RWPE2 (cell line): ENCODE results near the gene SIPA1L3.

Experiments
- ATAC-seq: fragments of 200-7000 bp; cut with Tn5 transposase; 3 replicates; pipeline ENCODE4 v1.9.1; 2021; ENCODE audit warnings: low read depth
- DNase-seq: peaks from one replicate; pipeline ENCODE4 v3.0.0-alpha.2; 2020; ENCODE audit warnings: low spot score
- H3K27ac ChIP-seq: fragments of 450-650 bp; 2 replicates; pipeline ENCODE4 v1.5.1; 2017; ENCODE audit warnings: mild to moderate bottlenecking; ENCODE audit not compliant: poor library complexity, severe bottlenecking
- H3K27me3 ChIP-seq: fragments of 250-450 bp; sonication (Bioruptor Pico); 2 replicates; pipeline ENCODE4 v1.5.1; 2021; ENCODE audit warnings: mild to moderate bottlenecking, moderate library complexity; ENCODE audit not compliant: insufficient read depth, poor library complexity, severe bottlenecking
- H3K36me3 ChIP-seq: fragments of 250-450 bp; sonication (Bioruptor Pico); 2 replicates; pipeline ENCODE4 v1.5.1; 2020; ENCODE audit warnings: low read depth, mild to moderate bottlenecking, moderate library complexity
- H3K4me1 ChIP-seq: fragments of 250-450 bp; sonication (Bioruptor Pico); 2 replicates; pipeline ENCODE4 v1.5.1; 2021; ENCODE audit warnings: mild to moderate bottlenecking, moderate library complexity; ENCODE audit not compliant: insufficient read depth, poor library complexity, severe bottlenecking
- H3K4me3 ChIP-seq: fragments of 250-450 bp; sonication (Bioruptor Pico); 2 replicates; pipeline ENCODE4 v1.5.1; 2021; ENCODE audit warnings: mild to moderate bottlenecking, moderate library complexity; ENCODE audit not compliant: severe bottlenecking
- H3K9me3 ChIP-seq: fragments of 250-450 bp; sonication (Bioruptor Pico); 2 replicates; pipeline ENCODE4 v1.5.1; 2021; ENCODE audit warnings: mild to moderate bottlenecking, moderate library complexity; ENCODE audit not compliant: severe bottlenecking
- TF ChIP-seq, protein P1 (sequence below): fragments of 450-650 bp; IDR thresholded peaks from one replicate; pipeline ENCODE4 v1.5.1; 2017; ENCODE audit warnings: mild to moderate bottlenecking, moderate library complexity; ENCODE audit not compliant: poor library complexity, severe bottlenecking

Gene SIPA1L3

GRCh38 chr19:38199340-38199739 is 292.3 kb downstream of the SIPA1L3 start:
- ATAC-seq = no peak
- Histone ChIP-seq H3K27me3 (no peaks in the 10 kb centered on the region), H3K36me3 (peaks cover 69% of the 10 kb centered on the region), H3K4me1 (no peaks in the 10 kb centered on the region), H3K4me3 (no peak overlapping the region), H3K9me3 (no peaks in the 10 kb centered on the region), H3K27ac (no peak overlapping the region)
- no peak for DNase-seq
- TF ChIP-seq, protein P1, sequence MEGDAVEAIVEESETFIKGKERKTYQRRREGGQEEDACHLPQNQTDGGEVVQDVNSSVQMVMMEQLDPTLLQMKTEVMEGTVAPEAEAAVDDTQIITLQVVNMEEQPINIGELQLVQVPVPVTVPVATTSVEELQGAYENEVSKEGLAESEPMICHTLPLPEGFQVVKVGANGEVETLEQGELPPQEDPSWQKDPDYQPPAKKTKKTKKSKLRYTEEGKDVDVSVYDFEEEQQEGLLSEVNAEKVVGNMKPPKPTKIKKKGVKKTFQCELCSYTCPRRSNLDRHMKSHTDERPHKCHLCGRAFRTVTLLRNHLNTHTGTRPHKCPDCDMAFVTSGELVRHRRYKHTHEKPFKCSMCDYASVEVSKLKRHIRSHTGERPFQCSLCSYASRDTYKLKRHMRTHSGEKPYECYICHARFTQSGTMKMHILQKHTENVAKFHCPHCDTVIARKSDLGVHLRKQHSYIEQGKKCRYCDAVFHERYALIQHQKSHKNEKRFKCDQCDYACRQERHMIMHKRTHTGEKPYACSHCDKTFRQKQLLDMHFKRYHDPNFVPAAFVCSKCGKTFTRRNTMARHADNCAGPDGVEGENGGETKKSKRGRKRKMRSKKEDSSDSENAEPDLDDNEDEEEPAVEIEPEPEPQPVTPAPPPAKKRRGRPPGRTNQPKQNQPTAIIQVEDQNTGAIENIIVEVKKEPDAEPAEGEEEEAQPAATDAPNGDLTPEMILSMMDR = no peak

DNA sequence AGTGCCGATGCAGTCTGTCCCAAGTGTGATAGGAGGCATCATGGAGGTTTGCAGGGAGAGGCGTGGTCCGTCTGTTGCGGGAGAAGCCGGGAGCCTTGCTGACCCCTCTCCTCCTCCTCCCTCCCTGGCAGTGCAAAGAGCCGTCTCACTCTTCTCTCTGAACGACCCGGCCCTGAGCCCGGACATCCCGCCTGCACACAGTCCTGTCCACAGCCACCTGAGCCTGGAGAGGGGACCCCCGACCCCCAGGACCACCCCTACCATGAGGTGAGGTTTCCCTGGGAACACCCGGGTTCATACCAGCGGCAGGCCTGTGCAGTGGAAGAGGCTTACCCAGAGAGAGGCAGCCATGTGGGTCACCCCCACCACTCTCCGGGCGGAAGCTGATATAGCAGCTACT is 294.7 kb downstream of the SIPA1L3 start:
- ATAC-seq (no peak), DNase-seq (no peak)
- H3K4me3 ChIP-seq = no peak overlapping the region
- TF ChIP-seq, protein P1 = no peak
- H3K4me1 ChIP-seq = no peaks in the 10 kb centered on the region
- H3K27me3 ChIP-seq = no peaks in the 10 kb centered on the region
- no peak overlapping the region for H3K27ac ChIP-seq
- no peaks in the 10 kb centered on the region for H3K9me3 ChIP-seq
- H3K36me3 ChIP-seq = peaks cover 70% of the 10 kb centered on the region

- H3K36me3 ChIP-seq = peaks cover 68% of the 10 kb centered on the region
- no peak for ATAC-seq
- no peak overlapping the region for H3K27ac ChIP-seq
- H3K27me3 ChIP-seq = no peaks in the 10 kb centered on the region
- no peak for DNase-seq
- no peaks in the 10 kb centered on the region for H3K4me1 ChIP-seq
- no peaks in the 10 kb centered on the region for H3K9me3 ChIP-seq
- TF ChIP-seq, protein P1 = no peak
- H3K4me3 ChIP-seq = no peak overlapping the region
Measured at GRCh38 chr19:38202504-38202903, 295.5 kb downstream of the SIPA1L3 start.

- no peaks in the 10 kb centered on the region for H3K9me3 ChIP-seq
- H3K4me1 ChIP-seq = no peaks in the 10 kb centered on the region
- no peak overlapping the region for H3K27ac ChIP-seq
- no peaks in the 10 kb centered on the region for H3K27me3 ChIP-seq
- ATAC-seq (no peak), DNase-seq (no peak)
- TF ChIP-seq, protein P1 = no peak
- H3K36me3 ChIP-seq = peaks cover 62% of the 10 kb centered on the region
- H3K4me3 ChIP-seq = no peak overlapping the region
Measured at GRCh38 chr19:38203197-38203596, 296.2 kb downstream of the SIPA1L3 start.

GRCh38 chr19:38204096-38204495 is 297.1 kb downstream of the SIPA1L3 start:
- no peak for DNase-seq

More at GRCh38 chr19:38204096-38204495, 297.1 kb downstream of the SIPA1L3 start:
- ATAC-seq = no peak
- H3K9me3 ChIP-seq = no peaks in the 10 kb centered on the region
- H3K36me3 ChIP-seq = peaks cover 57% of the 10 kb centered on the region
- no peak overlapping the region for H3K27ac ChIP-seq
- no peaks in the 10 kb centered on the region for H3K27me3 ChIP-seq
- no peaks in the 10 kb centered on the region for H3K4me1 ChIP-seq
- TF ChIP-seq, protein P1 = no peak
- H3K4me3 ChIP-seq = no peak overlapping the region
